OCI-LY1 (cell line): Measurements from ENCODE around the gene ASPA.

Experiments
- H2AFZ ChIP-seq: fragments of 200-600 bp; sonication (generic), shearing (Covaris generic); 2 replicates; pipeline ENCODE4 v1.6.0; 2014; ENCODE audit warnings: antibody characterized with exemption, mild to moderate bottlenecking, low read length
- H3F3A ChIP-seq: fragments of 200-600 bp; sonication (generic), shearing (Covaris generic); 2 replicates; pipeline ENCODE4 v1.6.0; 2014; ENCODE audit warnings: mild to moderate bottlenecking, antibody characterized with exemption, low read length, moderate library complexity; ENCODE audit not compliant: insufficient read depth
- H3K27ac ChIP-seq: fragments of 200-600 bp; sonication (generic); 2 replicates; pipeline ENCODE4 v1.5.1; 2014; ENCODE audit warnings: low read length, mixed run types, mild to moderate bottlenecking, low read depth; ENCODE audit not compliant: poor library complexity, severe bottlenecking
- H3K27me3 ChIP-seq: fragments of 200-600 bp; sonication (generic); 2 replicates; pipeline ENCODE4 v1.6.0; 2014; ENCODE audit warnings: antibody characterized with exemption, mild to moderate bottlenecking, low read length, moderate library complexity; ENCODE audit not compliant: insufficient read depth
- H3K36me3 ChIP-seq: fragments of 200-600 bp; sonication (generic); 2 replicates; pipeline ENCODE4 v1.6.1; 2014; ENCODE audit warnings: mild to moderate bottlenecking, antibody characterized with exemption, low read length, moderate library complexity, mixed read lengths; ENCODE audit not compliant: insufficient read depth
- H3K4me1 ChIP-seq: fragments of 200-600 bp; sonication (generic); 2 replicates; pipeline ENCODE4 v1.5.1; 2014; ENCODE audit warnings: mild to moderate bottlenecking, low read length, moderate library complexity; ENCODE audit not compliant: insufficient read depth, severe bottlenecking
- H3K4me2 ChIP-seq: fragments of 200-600 bp; sonication (generic), shearing (Covaris generic); 2 replicates; pipeline ENCODE4 v1.6.1; 2014; ENCODE audit warnings: low read length
- H3K4me3 ChIP-seq: fragments of 200-600 bp; sonication (generic); 2 replicates; pipeline ENCODE4 v1.5.1; 2014; ENCODE audit warnings: low read length, low read depth, mild to moderate bottlenecking, mixed read lengths; ENCODE audit not compliant: poor library complexity, severe bottlenecking
- H3K79me2 ChIP-seq: fragments of 200-600 bp; shearing (Covaris generic); 2 replicates; pipeline ENCODE4 v1.6.1; 2016; ENCODE audit warnings: mixed run types, low read length, mixed read lengths; ENCODE audit not compliant: insufficient read depth
- H3K9ac ChIP-seq: fragments of 200-600 bp; sonication (generic), shearing (Covaris generic); 2 replicates; pipeline ENCODE4 v1.6.1; 2014; ENCODE audit warnings: mild to moderate bottlenecking, low read length, mixed read lengths
- H3K9me2 ChIP-seq: fragments of 200-600 bp; sonication (generic), shearing (Covaris generic); 2 replicates; pipeline ENCODE4 v1.6.1; 2014; ENCODE audit warnings: low read depth, mild to moderate bottlenecking, low read length, mixed read lengths
- H3K9me3 ChIP-seq: fragments of 200-600 bp; shearing (Covaris generic); 2 replicates; pipeline ENCODE4 v1.6.1; 2014; ENCODE audit warnings: low read length, mixed read lengths
- H4K20me1 ChIP-seq: fragments of 200-600 bp; sonication (generic), shearing (Covaris generic); 2 replicates; pipeline ENCODE4 v1.6.0; 2016; ENCODE audit warnings: mild to moderate bottlenecking, low read length; ENCODE audit not compliant: insufficient read depth
- CTCF ChIP-seq: fragments of 200-600 bp; sonication (generic), shearing (Covaris generic); IDR thresholded peaks from 2 replicates; pipeline ENCODE4 v1.5.1; 2017; ENCODE audit warnings: mild to moderate bottlenecking, antibody characterized with exemption, low read length, moderate library complexity, mixed read lengths
- EZH2 ChIP-seq: fragments of 200-600 bp; sonication (generic), shearing (Covaris generic); IDR thresholded peaks from 2 replicates; pipeline ENCODE4 v1.8.0; 2017; ENCODE audit warnings: borderline replicate concordance, mixed run types, mild to moderate bottlenecking, antibody characterized with exemption, low read length, moderate library complexity, mixed read lengths

Gene ASPA

DNA sequence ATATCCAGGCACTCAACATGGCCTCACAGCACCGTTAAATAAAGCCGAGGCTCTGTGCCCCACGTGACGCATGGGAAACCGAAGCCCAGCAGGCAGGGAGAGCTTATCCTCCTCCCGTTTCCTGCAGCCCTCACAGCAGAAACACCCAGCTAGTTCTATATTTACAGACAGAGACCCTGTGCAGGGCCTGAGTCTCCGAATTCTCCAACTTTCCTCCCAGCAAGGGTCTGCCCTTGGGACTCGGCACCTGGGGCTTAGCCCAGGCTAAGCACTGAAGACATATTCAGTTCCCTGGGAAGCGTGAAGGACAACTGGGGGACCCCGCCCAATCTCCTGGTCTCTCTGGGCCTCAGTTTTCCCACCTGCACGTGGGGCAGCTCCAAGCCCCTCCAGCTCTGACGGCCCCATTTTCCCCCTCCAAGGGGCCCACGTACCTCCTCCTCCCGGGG, 52.6 kb downstream of the ASPA start:
- Histone ChIP-seq H3K4me1 (no peaks in the 10 kb centered on the region), H4K20me1 (no peaks in the 10 kb centered on the region), H3K27me3 (0 out of 2 replicates have a peak, but pooled peaks cover 3% of the 10 kb centered on the region), H3K79me2 (no peaks in the 10 kb centered on the region), H3K9ac (no peak overlapping the region), H3F3A (no peaks in the 10 kb centered on the region), H3K27ac (no peak overlapping the region), H3K36me3 (no peaks in the 10 kb centered on the region), H2AFZ (no peak overlapping the region), H3K9me2 (no peaks in the 10 kb centered on the region), H3K4me2 (no peak overlapping the region), H3K4me3 (no peak overlapping the region), H3K9me3 (no peaks in the 10 kb centered on the region)
- TF ChIP-seq EZH2 (no peak), CTCF (no peak)

DNA sequence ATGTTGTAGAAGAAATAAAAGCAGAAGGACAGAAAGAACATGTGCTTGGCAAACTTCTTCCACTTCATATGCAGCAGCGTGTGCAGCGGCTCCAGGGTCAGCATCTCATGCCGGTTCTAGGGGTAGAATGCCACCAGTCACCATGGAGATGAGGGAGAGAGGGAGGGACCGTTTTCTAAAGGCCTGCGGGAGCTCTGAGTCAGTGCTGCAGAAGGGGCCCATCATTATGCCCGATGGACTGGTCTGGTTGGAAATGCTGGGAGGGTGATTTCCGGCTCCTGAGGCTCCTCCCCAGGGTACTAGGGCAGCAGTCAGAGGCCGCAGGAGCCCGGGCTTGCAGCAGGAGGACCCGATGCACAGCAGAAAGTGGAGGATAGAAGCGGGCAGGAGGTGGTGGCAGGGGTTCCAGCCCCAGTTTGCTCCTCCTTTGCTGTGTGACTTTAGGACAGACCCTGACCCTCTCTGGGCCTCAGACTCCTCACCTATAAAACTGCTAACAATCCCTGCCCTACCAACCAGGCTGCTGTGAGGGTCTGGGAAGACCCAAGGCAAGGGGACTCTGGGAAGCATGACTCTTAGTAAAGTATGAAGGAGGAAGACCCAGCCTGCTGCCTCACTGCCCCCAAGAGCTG, 53.2 kb downstream of the ASPA start:
- Histone ChIP-seq H3K4me2 (no peak overlapping the region), H3K9ac (no peak overlapping the region), H3F3A (no peaks in the 10 kb centered on the region), H3K4me3 (no peak overlapping the region), H3K4me1 (no peaks in the 10 kb centered on the region), H2AFZ (no peak overlapping the region), H3K9me2 (no peaks in the 10 kb centered on the region), H3K27me3 (0 out of 2 replicates have a peak, but pooled peaks cover 3% of the 10 kb centered on the region), H3K79me2 (no peaks in the 10 kb centered on the region), H3K36me3 (no peaks in the 10 kb centered on the region), H3K27ac (no peak overlapping the region), H3K9me3 (no peaks in the 10 kb centered on the region), H4K20me1 (no peaks in the 10 kb centered on the region)
- TF ChIP-seq EZH2 (no peak), CTCF (no peak)

DNA sequence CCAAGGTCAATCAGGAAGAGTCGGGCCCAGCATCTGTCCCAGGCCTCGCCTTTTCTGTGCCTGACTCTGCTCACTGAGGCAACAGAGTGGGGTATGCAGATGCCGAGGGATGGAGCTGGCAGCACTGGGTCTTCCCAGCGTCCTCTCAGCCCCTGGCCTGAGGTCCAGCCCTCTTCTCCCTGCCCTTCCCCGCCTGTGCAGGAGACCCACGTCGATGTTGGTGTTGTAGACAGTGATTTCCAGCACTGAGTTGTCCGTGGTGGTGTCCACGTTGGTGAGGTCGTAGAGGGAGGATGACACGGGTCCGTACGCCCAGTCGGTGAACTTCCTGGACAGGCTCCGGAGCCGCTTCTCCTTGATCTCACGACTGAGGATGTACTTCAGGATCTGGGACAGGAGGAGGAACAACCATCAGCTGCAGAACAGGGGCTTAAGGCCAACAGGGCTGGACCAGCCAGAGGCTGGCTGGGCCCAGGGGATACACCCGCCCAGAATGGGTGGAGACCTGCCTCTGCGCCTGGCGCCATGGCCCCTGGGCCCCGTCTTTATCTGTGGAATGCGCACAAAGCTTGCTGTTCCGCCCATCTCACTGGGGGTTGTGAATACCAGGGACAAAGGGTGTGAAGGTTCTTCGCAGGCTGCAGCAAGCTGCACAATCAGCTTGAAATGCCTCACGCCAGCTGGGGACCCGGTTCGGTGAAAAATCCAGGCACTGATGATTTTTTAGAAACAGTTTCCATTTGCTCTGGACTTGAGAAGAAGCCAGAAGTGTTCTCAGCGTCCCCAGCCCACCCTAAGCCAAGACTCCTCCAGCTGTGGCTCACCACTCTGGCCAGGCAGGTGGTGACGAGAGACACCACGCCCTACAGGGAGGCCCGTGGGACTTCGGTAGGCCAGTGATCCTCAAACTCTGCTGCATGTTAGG, 54.3 kb downstream of the ASPA start:
- Histone ChIP-seq H3K9me3 (no peaks in the 10 kb centered on the region), H3K4me2 (no peak overlapping the region), H3K4me1 (no peaks in the 10 kb centered on the region), H3K9ac (no peak overlapping the region), H3K9me2 (no peaks in the 10 kb centered on the region), H3K4me3 (no peak overlapping the region), H4K20me1 (no peaks in the 10 kb centered on the region), H3K79me2 (no peaks in the 10 kb centered on the region), H3K36me3 (no peaks in the 10 kb centered on the region), H3F3A (no peaks in the 10 kb centered on the region), H3K27ac (no peak overlapping the region), H2AFZ (no peak overlapping the region), H3K27me3 (0 out of 2 replicates have a peak, but pooled peaks cover 3% of the 10 kb centered on the region)
- TF ChIP-seq EZH2 (no peak), CTCF (no peak)
